ENCODE data around the gene ACTG1. TPM values are rescaled to one million over a fixed set of nuclear protein-coding genes. Genes with fewer than 3 reads are reported as not detected.

The ACTG1 gene
- total and polyA plus RNA-seq, 2 of the 13 experiments (the other 11 are each of a cell fraction or from before 2014, with no cell fraction given): 973 to 1,138 TPM

DNA sequence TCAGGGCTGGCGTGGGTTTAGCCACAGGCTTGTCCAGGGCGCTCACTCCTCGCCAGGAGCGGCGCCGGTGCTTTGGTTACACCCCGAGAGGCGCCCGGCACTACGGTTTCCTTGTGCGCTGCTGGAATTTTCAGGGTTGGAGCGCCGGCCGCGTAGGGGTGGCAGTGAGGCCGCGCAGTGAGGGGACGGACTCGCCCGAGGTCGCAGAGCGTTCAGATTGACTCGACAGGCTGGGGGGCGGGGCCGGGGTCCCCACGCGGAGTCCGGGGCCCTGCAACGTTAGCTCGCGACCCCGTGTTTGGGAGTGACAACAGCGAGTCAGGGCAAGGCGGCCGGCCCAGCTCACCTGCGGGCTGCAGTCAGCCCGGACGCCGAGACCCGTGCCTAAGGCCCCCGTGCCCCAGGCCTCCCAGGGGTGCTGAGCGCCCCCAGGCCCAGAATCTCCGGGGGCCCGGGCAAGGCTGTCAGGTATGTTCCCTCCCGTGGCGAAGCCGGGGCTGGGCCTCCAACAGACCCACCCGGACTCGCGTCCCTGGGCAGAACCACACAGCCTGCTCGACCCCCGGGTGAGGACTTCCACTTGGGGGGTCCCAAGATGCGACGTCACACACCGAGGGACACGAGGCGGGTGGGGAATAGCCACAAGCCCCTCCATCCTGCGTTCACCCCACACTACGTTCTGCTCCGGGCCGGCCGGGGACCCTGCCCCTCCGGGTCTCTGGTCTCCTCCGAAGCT, 1.3 kb upstream of the ACTG1 start (continued):
- TF ChIP-seq DNMT1 (CRISPR knock-in tag; IDR thresholded peaks at IDR 0.05) (no peak), ZFP37 (CRISPR knock-in tag; IDR thresholded peaks at IDR 0.05; ENCODE audit: borderline replicate concordance) (peak; percentile 50; the same call in 1 of the 2 replicates), ZNF777 (CRISPR knock-in tag; IDR thresholded peaks at IDR 0.05) (no peak; the same call in none of the 2 replicates), EHMT2 (IDR thresholded peaks at IDR 0.05; ENCODE audit: borderline replicate concordance, low read depth, low read length) (no peak), NFYB (CRISPR knock-in tag; IDR thresholded peaks at IDR 0.05) (no peak), CHD4 (IDR thresholded peaks at IDR 0.05; ENCODE audit: borderline replicate concordance, low read length) (0 out of 2 replicates have a peak, but pooled peaks have one; percentile 11), ZNF350 (CRISPR knock-in tag; IDR thresholded peaks at IDR 0.05; ENCODE audit: borderline replicate concordance, low read depth) (peak; percentile 65; the same call in 1 of the 2 replicates), ZNF737 (CRISPR knock-in tag; IDR thresholded peaks at IDR 0.05; ENCODE audit: borderline replicate concordance) (no peak), ZBTB7A (CRISPR knock-in tag; IDR thresholded peaks at IDR 0.05) (peak; percentile 65), CEBPB (IDR thresholded peaks at IDR 0.05; ENCODE audit: borderline replicate concordance, low read depth, low read length) (no peak), MTF1 (CRISPR knock-in tag; IDR thresholded peaks at IDR 0.05) (no peak; the same call in 1 of the 2 replicates), KLF16 (CRISPR knock-in tag; IDR thresholded peaks at IDR 0.05) (peak in 1 of 2 experiments; percentile 66; a peak in 2 of 4 replicates), HIVEP1 (CRISPR knock-in tag; IDR thresholded peaks at IDR 0.05) (peak; percentile 32; the same call in 1 of the 2 replicates), NFYC (CRISPR knock-in tag; IDR thresholded peaks at IDR 0.05) (no peak), ZBTB1 (CRISPR knock-in tag; IDR thresholded peaks at IDR 0.05; ENCODE audit: borderline replicate concordance) (no peak), NFKB2 (CRISPR knock-in tag; IDR thresholded peaks at IDR 0.05; ENCODE audit: borderline replicate concordance) (no peak), ZFP41 (CRISPR knock-in tag; IDR thresholded peaks at IDR 0.05; ENCODE audit: borderline replicate concordance) (no peak), ZNF234 (CRISPR knock-in tag; conservative IDR thresholded peaks at IDR 0.05) (no peak), ZNF224 (CRISPR knock-in tag; IDR thresholded peaks at IDR 0.05) (0 out of 2 replicates have a peak, but pooled peaks have one; percentile 4), ZNF121 (CRISPR knock-in tag; IDR thresholded peaks at IDR 0.05) (no peak), PRPF4 (IDR thresholded peaks at IDR 0.05; ENCODE audit: low read depth, low read length, poor library complexity, severe bottlenecking) (no peak)
- TF ChIP-seq, protein P1, sequence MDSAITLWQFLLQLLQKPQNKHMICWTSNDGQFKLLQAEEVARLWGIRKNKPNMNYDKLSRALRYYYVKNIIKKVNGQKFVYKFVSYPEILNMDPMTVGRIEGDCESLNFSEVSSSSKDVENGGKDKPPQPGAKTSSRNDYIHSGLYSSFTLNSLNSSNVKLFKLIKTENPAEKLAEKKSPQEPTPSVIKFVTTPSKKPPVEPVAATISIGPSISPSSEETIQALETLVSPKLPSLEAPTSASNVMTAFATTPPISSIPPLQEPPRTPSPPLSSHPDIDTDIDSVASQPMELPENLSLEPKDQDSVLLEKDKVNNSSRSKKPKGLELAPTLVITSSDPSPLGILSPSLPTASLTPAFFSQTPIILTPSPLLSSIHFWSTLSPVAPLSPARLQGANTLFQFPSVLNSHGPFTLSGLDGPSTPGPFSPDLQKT (CRISPR knock-in tag; IDR thresholded peaks at IDR 0.05; ENCODE audit: borderline replicate concordance): no peak
- TF ChIP-seq, protein P2, sequence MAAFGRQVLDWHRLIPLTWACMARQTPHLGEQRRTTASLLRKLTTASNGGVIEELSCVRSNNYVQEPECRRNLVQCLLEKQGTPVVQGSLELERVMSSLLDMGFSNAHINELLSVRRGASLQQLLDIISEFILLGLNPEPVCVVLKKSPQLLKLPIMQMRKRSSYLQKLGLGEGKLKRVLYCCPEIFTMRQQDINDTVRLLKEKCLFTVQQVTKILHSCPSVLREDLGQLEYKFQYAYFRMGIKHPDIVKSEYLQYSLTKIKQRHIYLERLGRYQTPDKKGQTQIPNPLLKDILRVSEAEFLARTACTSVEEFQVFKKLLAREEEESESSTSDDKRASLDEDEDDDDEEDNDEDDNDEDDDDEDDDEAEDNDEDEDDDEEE (CRISPR knock-in tag; IDR thresholded peaks at IDR 0.05): no peak
- TF ChIP-seq, protein P3, sequence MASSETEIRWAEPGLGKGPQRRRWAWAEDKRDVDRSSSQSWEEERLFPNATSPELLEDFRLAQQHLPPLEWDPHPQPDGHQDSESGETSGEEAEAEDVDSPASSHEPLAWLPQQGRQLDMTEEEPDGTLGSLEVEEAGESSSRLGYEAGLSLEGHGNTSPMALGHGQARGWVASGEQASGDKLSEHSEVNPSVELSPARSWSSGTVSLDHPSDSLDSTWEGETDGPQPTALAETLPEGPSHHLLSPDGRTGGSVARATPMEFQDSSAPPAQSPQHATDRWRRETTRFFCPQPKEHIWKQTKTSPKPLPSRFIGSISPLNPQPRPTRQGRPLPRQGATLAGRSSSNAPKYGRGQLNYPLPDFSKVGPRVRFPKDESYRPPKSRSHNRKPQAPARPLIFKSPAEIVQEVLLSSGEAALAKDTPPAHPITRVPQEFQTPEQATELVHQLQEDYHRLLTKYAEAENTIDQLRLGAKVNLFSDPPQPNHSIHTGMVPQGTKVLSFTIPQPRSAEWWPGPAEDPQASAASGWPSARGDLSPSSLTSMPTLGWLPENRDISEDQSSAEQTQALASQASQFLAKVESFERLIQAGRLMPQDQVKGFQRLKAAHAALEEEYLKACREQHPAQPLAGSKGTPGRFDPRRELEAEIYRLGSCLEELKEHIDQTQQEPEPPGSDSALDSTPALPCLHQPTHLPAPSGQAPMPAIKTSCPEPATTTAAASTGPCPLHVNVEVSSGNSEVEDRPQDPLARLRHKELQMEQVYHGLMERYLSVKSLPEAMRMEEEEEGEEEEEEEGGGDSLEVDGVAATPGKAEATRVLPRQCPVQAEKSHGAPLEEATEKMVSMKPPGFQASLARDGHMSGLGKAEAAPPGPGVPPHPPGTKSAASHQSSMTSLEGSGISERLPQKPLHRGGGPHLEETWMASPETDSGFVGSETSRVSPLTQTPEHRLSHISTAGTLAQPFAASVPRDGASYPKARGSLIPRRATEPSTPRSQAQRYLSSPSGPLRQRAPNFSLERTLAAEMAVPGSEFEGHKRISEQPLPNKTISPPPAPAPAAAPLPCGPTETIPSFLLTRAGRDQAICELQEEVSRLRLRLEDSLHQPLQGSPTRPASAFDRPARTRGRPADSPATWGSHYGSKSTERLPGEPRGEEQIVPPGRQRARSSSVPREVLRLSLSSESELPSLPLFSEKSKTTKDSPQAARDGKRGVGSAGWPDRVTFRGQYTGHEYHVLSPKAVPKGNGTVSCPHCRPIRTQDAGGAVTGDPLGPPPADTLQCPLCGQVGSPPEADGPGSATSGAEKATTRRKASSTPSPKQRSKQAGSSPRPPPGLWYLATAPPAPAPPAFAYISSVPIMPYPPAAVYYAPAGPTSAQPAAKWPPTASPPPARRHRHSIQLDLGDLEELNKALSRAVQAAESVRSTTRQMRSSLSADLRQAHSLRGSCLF (CRISPR knock-in tag; IDR thresholded peaks at IDR 0.05; ENCODE audit: borderline replicate concordance): no peak
